ENCODE results near the gene TSPAN33.

DNA sequence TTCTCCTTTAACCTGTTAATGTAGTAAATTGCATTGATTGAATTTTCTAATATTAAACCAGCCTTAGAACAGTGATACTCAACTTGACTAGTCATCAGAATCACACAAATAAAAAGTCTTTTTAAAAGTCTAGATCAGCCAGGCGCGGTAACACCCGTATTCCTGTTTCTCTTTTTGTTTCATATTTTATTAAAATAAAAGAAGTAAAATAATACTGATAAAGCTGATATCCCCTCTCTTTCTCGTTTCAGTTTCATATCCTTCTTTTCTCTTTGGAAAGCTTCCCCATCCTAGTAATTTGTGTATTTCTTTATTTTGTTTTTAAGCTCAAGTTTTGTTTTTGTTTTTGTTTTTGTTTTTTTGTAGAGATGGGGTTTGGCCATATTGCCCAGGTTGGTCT is 53.3 kb downstream of the TSPAN33 start:
- TF ChIP-seq FOXM1 (IDR thresholded peaks at IDR 0.05; ENCODE audit: borderline replicate concordance, low read depth) (no peak), EGR1 (IDR thresholded peaks at IDR 0.05) (no peak), NFIC (IDR thresholded peaks at IDR 0.05) (no peak), EP300 (IDR thresholded peaks at IDR 0.05; ENCODE audit: borderline replicate concordance) (no peak), MAX (IDR thresholded peaks at IDR 0.05) (no peak), TAF1 (IDR thresholded peaks at IDR 0.05; ENCODE audit: low read depth) (no peak)

All from Ishikawa (cell line).